NCI-H2029 (cell line): Measurements from ENCODE around the gene PPP1R1C.

ENCODE experiments used
- DNase-seq: peaks from one replicate; lab custom pipeline; 2025; lab: John Stamatoyannopoulos, UW

PPP1R1C gene

GRCh38 chr2:182113334-182113733 lies 127.7 kb downstream of the PPP1R1C start:
- no peak for DNase-seq

- no peak for DNase-seq
These were observed 129.6 kb downstream of the PPP1R1C start for GRCh38 chr2:182115258-182115657.

GRCh38 chr2:182116774-182117173 lies 131.1 kb downstream of the PPP1R1C start:
- no peak for DNase-seq

- DNase-seq, result no peak
These were observed 131.5 kb downstream of the PPP1R1C start for GRCh38 chr2:182117196-182117595.

- no peak for DNase-seq
These were observed 143.4 kb downstream of the PPP1R1C start for GRCh38 chr2:182128821-182129707.

- no peak for DNase-seq
These were observed 147.0 kb downstream of the PPP1R1C start for GRCh38 chr2:182132605-182133004.

- no peak for DNase-seq
These were observed 147.7 kb downstream of the PPP1R1C start for GRCh38 chr2:182133195-182133891.

- DNase-seq, result no peak
These were observed 148.5 kb downstream of the PPP1R1C start for GRCh38 chr2:182134201-182134600.

GRCh38 chr2:182142062-182142461 lies 156.4 kb downstream of the PPP1R1C start:
- DNase-seq, result no peak

- no peak for DNase-seq
These were observed 158.6 kb downstream of the PPP1R1C start for GRCh38 chr2:182144041-182144775.

GRCh38 chr2:182144776-182145165 lies 159.1 kb downstream of the PPP1R1C start:
- no peak for DNase-seq

GRCh38 chr2:182148344-182148743 lies 162.7 kb downstream of the PPP1R1C start:
- DNase-seq, result no peak

- DNase-seq, result no peak
These were observed 178.2 kb downstream of the PPP1R1C start for GRCh38 chr2:182163878-182164277.

GRCh38 chr2:182164686-182165085 lies 179.0 kb downstream of the PPP1R1C start:
- DNase-seq, result no peak

- DNase-seq, result no peak
These were observed 179.5 kb downstream of the PPP1R1C start for GRCh38 chr2:182165202-182165601.

- DNase-seq, result no peak
These were observed 180.8 kb downstream of the PPP1R1C start for GRCh38 chr2:182166406-182166805.

GRCh38 chr2:182166841-182167240 lies 181.2 kb downstream of the PPP1R1C start:
- no peak for DNase-seq
